Gastroesophageal sphincter (tissue), 4 donors: Measurements from ENCODE around the gene PPP1R2C. TPM values are rescaled to one million over a fixed set of nuclear protein-coding genes. Genes with fewer than 3 reads are reported as not detected.

ENCODE experiments used
- ATAC-seq: fragments of 150-250 bp; one replicate; pipeline ENCODE4 v1.9.1; 2016; ENCODE audit warnings: mild to moderate bottlenecking, moderate library complexity
- H3K27ac ChIP-seq, 4 donors: fragments of 200-600 bp; sonication (generic) in 3 of 4; 1 replicate in 3 of 4; 2 replicates in 1 of 4; pipeline ENCODE4 v1.5.1; 2016 to 2019
- H3K27me3 ChIP-seq: fragments of 200-600 bp; sonication (generic); one replicate; pipeline ENCODE4 v1.5.1; 2019
- H3K36me3 ChIP-seq, 2 donors: fragments of 200-600 bp; sonication (generic); one replicate each; pipeline ENCODE4 v1.5.1; 2019; ENCODE audit warnings: control low read depth in 1 of 2
- H3K4me1 ChIP-seq, 3 donors: fragments of 200-600 bp; sonication (generic); 1 replicate in 2 of 3; 2 replicates in 1 of 3; pipeline ENCODE4 v1.5.1; 2016 to 2019; ENCODE audit warnings: control low read depth in 2 of 3
- H3K4me3 ChIP-seq, 2 donors: fragments of 200-600 bp; sonication (generic); one replicate each; pipeline ENCODE4 v1.5.1; 2019; ENCODE audit warnings: mild to moderate bottlenecking in 1 of 2, moderate library complexity in 1 of 2
- H3K9me3 ChIP-seq, 3 donors: fragments of 200-600 bp; sonication (generic); one replicate each; pipeline ENCODE4 v1.5.1; 2017 to 2019; ENCODE audit warnings: control low read depth in 2 of 3
- CTCF ChIP-seq, 4 experiments: fragments of 200-600 bp in 2 of 4; fragments of 450-650 bp in 2 of 4; sonication (generic) in 1 of 4; IDR thresholded peaks; one replicate each; pipeline ENCODE4 v1.5.1; 2017 to 2019; ENCODE audit warnings: antibody characterized with exemption in 4 of 4, mild to moderate bottlenecking in 2 of 4, moderate library complexity in 2 of 4
- EP300 ChIP-seq: sonication (generic); formaldehyde crosslinking; IDR thresholded peaks from one replicate; pipeline ENCODE4 v1.6.1; 2017; ENCODE audit warnings: antibody characterized with exemption, mild to moderate bottlenecking
- POLR2A ChIP-seq, 2 donors: fragments of 450-650 bp; IDR thresholded peaks; one replicate each; pipeline ENCODE4 v1.6.1; 2017; ENCODE audit warnings: antibody characterized with exemption in 2 of 2, mild to moderate bottlenecking in 2 of 2, moderate library complexity in 1 of 2
- POLR2AphosphoS5 ChIP-seq: sonication (generic); formaldehyde crosslinking; IDR thresholded peaks from one replicate; pipeline ENCODE4 v1.6.1; 2017; ENCODE audit warnings: antibody characterized with exemption
- WGBS, 2 donors: methylation state at CpG; one replicate each; pipeline ENCODE4 v1.1.5; 2018; ENCODE audit warnings: low coverage in 1 of 2; 5-methylcytosine and 5-hydroxymethylcytosine counted together
- total RNA-seq, 4 donors: library from RNA; depleted of rRNA; stranded (reverse); fragments of >200 nt; gene quantifications; one replicate each; pipeline ENCODE4 v1.1.0, GENCODE V29; 2016

Gene PPP1R2C
- total RNA-seq = not detected

DNA sequence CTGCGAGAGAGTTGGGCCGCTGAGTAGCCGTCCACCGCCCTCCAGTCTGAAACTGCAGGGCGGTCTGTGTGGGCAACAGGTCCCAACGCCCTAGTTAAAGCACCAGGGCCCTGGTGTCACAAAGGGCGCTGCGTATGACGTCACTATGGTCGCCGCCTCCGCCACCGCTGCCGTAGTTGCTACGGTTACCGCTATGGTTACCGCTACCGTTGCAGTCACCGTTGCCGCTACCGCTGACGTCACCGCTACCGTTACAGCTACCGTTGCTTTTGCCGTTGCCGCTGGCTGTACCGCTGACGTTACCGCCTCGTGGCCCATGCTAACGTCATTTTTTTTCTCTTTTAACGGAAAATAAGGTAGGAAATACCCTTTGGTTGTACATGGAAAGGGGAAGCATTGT lies at the start of gene PPP1R2C:
PPP1R2C (minus strand) TSS at position 68 of the 400 bp plus-strand sequence. CDS start 84 bp downstream, outside the sequence.
- TF ChIP-seq CTCF (IDR thresholded peaks at IDR 0.05) (no peak), POLR2AphosphoS5 (no peak), POLR2A (IDR thresholded peaks at IDR 0.05) (no peak), EP300 (no peak)
- WGBS, 2 donors = 47 to 96% methylated on average over 3 to 20 of the region's 33 CpGs
- H3K9me3 ChIP-seq = no peaks in the 10 kb centered on the region
- no peaks in the 10 kb centered on the region for H3K27me3 ChIP-seq
- H3K36me3 ChIP-seq = no peaks in the 10 kb centered on the region
- no peak for ATAC-seq
- no peak within 1 kb of the TSS for H3K4me3 ChIP-seq
- H3K4me1 ChIP-seq = no peaks in the 10 kb centered on the region
- no peak within 1 kb of the TSS for H3K27ac ChIP-seq

- Histone ChIP-seq H3K4me3 (no peak overlapping the region), H3K36me3 (no peaks in the 10 kb centered on the region), H3K4me1 (no peaks in the 10 kb centered on the region), H3K9me3 (no peaks in the 10 kb centered on the region), H3K27ac (no peak overlapping the region), H3K27me3 (no peaks in the 10 kb centered on the region)
- no peak for TF ChIP-seq POLR2AphosphoS5
- no peak for TF ChIP-seq CTCF (IDR thresholded peaks at IDR 0.05)
- no peak for TF ChIP-seq POLR2A (IDR thresholded peaks at IDR 0.05)
- TF ChIP-seq EP300 = no peak
- ATAC-seq = no peak
- WGBS, 2 donors = no CpG with 5 or more reads among the region's 3 CpGs
Measured at GRCh38 chrX:42825201-42825600, 47.2 kb upstream of the PPP1R2C start.

- Histone ChIP-seq H3K4me3 (no peak overlapping the region), H3K36me3 (no peaks in the 10 kb centered on the region), H3K27ac (no peak overlapping the region), H3K4me1 (no peaks in the 10 kb centered on the region), H3K9me3 (no peaks in the 10 kb centered on the region), H3K27me3 (no peaks in the 10 kb centered on the region)
- no peak for TF ChIP-seq CTCF (IDR thresholded peaks at IDR 0.05)
- no peak for TF ChIP-seq POLR2AphosphoS5
- TF ChIP-seq EP300 = no peak
- no peak for TF ChIP-seq POLR2A (IDR thresholded peaks at IDR 0.05)
- 57 to 71% methylated on average over 1 to 5 of the region's 5 CpGs for WGBS, 2 donors
- no peak for ATAC-seq
Measured at GRCh38 chrX:42824541-42824940, 46.6 kb upstream of the PPP1R2C start.

- Histone ChIP-seq H3K4me3 (no peak overlapping the region), H3K27ac (no peak overlapping the region), H3K36me3 (no peaks in the 10 kb centered on the region), H3K9me3 (no peaks in the 10 kb centered on the region), H3K4me1 (no peaks in the 10 kb centered on the region), H3K27me3 (no peaks in the 10 kb centered on the region)
- TF ChIP-seq EP300 (no peak), POLR2A (IDR thresholded peaks at IDR 0.05) (no peak), POLR2AphosphoS5 (no peak), CTCF (IDR thresholded peaks at IDR 0.05) (no peak)
- ATAC-seq = no peak
- WGBS, 2 donors = 45 to 57% methylated on average over 1 of the region's 1 CpG
Measured at GRCh38 chrX:42823443-42823842, 45.5 kb upstream of the PPP1R2C start.

GRCh38 chrX:42821803-42822443 lies 44.0 kb upstream of the PPP1R2C start:
- Histone ChIP-seq H3K36me3 (no peaks in the 10 kb centered on the region), H3K4me1 (no peaks in the 10 kb centered on the region), H3K27me3 (no peaks in the 10 kb centered on the region), H3K9me3 (no peaks in the 10 kb centered on the region), H3K4me3 (no peak overlapping the region), H3K27ac (no peak overlapping the region)
- WGBS, 2 donors = 57 to 86% methylated on average over 4 to 5 of the region's 7 CpGs
- ATAC-seq = no peak
- TF ChIP-seq EP300 (no peak), CTCF (IDR thresholded peaks at IDR 0.05) (no peak)
